HepG2 (cell line): Measurements from ENCODE around the gene AFG1L. TPM values are rescaled to one million over a fixed set of nuclear protein-coding genes. Genes with fewer than 3 reads are reported as not detected.

Source experiments
- BRD4 ChIP-seq: sonication (generic); formaldehyde crosslinking; IDR thresholded peaks from 2 replicates; pipeline ENCODE4 v1.4.0; 2020; ENCODE audit warnings: missing genetic modification reagents
- CBX1 ChIP-seq: IDR thresholded peaks from one replicate; pipeline ENCODE4 v1.6.1; 2016; ENCODE audit warnings: antibody characterized with exemption, low read depth
- CREM ChIP-seq, 2 experiments: sonication (generic) in 1 of 2; formaldehyde crosslinking in 1 of 2; IDR thresholded peaks; 2 replicates each; pipeline versions ENCODE4 v1.4.0 to v1.6.1; 2016 to 2020; ENCODE audit warnings: antibody characterized with exemption in 1 of 2, mild to moderate bottlenecking in 1 of 2, missing genetic modification reagents in 1 of 2
- EEA1 ChIP-seq: sonication (generic); formaldehyde crosslinking; IDR thresholded peaks from 2 replicates; pipeline ENCODE4 v1.5.1; 2020; ENCODE audit warnings: mild to moderate bottlenecking, missing genetic modification reagents, borderline replicate concordance
- ETV5 ChIP-seq: IDR thresholded peaks from 2 replicates; pipeline ENCODE4 v1.6.1; 2018; ENCODE audit warnings: missing biosample characterization, missing genetic modification reagents, inconsistent platforms, borderline replicate concordance
- HDAC6 ChIP-seq: fragments of 200-600 bp; sonication (generic); IDR thresholded peaks from 2 replicates; pipeline ENCODE4 v1.7.0; 2017; ENCODE audit warnings: mild to moderate bottlenecking, antibody characterized with exemption, low read length, low read depth
- KDM2A ChIP-seq: sonication (generic); formaldehyde crosslinking; IDR thresholded peaks from 2 replicates; pipeline ENCODE4 v1.4.0; 2020; ENCODE audit warnings: low read depth, missing genetic modification reagents, borderline replicate concordance
- KLF15 ChIP-seq: sonication (generic); formaldehyde crosslinking; IDR thresholded peaks from 2 replicates; pipeline ENCODE4 v1.8.1; 2023; ENCODE audit warnings: borderline replicate concordance, mild to moderate bottlenecking, inconsistent platforms, missing genetic modification reagents, mixed read lengths
- RFXANK ChIP-seq: IDR thresholded peaks from 2 replicates; pipeline ENCODE4 v1.6.1; 2016
- THAP11 ChIP-seq: IDR thresholded peaks from 2 replicates; pipeline ENCODE4 v1.6.1; 2016; ENCODE audit warnings: missing biosample characterization, missing genetic modification reagents
- ZBTB38 ChIP-seq: sonication (generic); formaldehyde crosslinking; IDR thresholded peaks from 2 replicates; pipeline ENCODE4 v1.5.1; 2020; ENCODE audit warnings: mild to moderate bottlenecking, missing genetic modification reagents
- ZBTB7B ChIP-seq: sonication (generic); formaldehyde crosslinking; IDR thresholded peaks from 2 replicates; pipeline ENCODE4 v1.4.0; 2020; ENCODE audit warnings: missing genetic modification reagents
- ZFP36L2 ChIP-seq: sonication (generic); formaldehyde crosslinking; IDR thresholded peaks from 2 replicates; pipeline ENCODE4 v1.4.0; 2020; ENCODE audit warnings: missing genetic modification reagents
- ZNF230 ChIP-seq: sonication (generic); formaldehyde crosslinking; IDR thresholded peaks from 2 replicates; pipeline ENCODE4 v1.4.0; 2020; ENCODE audit warnings: mild to moderate bottlenecking, missing genetic modification reagents
- ZNF280B ChIP-seq: sonication (generic); formaldehyde crosslinking; IDR thresholded peaks from 2 replicates; pipeline ENCODE4 v1.5.0; 2020; ENCODE audit warnings: missing genetic modification reagents, mild to moderate bottlenecking, borderline replicate concordance
- ZNF292 ChIP-seq: sonication (generic); formaldehyde crosslinking; IDR thresholded peaks from 2 replicates; pipeline ENCODE4 v1.8.1; 2022; ENCODE audit warnings: mild to moderate bottlenecking, low read depth, missing genetic modification reagents, borderline replicate concordance
- ZNF362 ChIP-seq: sonication (generic); formaldehyde crosslinking; IDR thresholded peaks from 2 replicates; pipeline ENCODE4 v1.4.0; 2020; ENCODE audit warnings: missing genetic modification reagents, mild to moderate bottlenecking, borderline replicate concordance
- ZNF616 ChIP-seq: sonication (generic); formaldehyde crosslinking; IDR thresholded peaks from 2 replicates; pipeline ENCODE4 v1.5.0; 2020; ENCODE audit warnings: low read depth, mild to moderate bottlenecking, missing genetic modification reagents
- polyA plus RNA-seq, 8 experiments: library from polyadenylated mRNA; depleted of rRNA in 3 of 8; stranded (reverse) in 7 of 8; unstranded in 1 of 8; fragments of >200 nt; fragmentation: Illumina TruSeq in 4 of 8; extraction: Trizol in 4 of 8; gene quantifications; 2 replicates each; pipeline versions ENCODE4 v1.2.1 to v1.2.3, GENCODE V29; 2011 to 2016; ENCODE audit warnings: low read depth in 4 of 8, missing spikeins in 1 of 8, mixed read lengths in 1 of 8; ENCODE audit not compliant: insufficient read depth in 1 of 8
- total RNA-seq, 5 experiments: library from RNA; depleted of rRNA; stranded (reverse); fragments of >200 nt; fragmentation: Illumina TruSeq; extraction: Trizol; gene quantifications; 2 replicates each; pipeline ENCODE4 v1.2.3, GENCODE V29; 2016; ENCODE audit warnings: low read depth in 1 of 5
- TF ChIP-seq, protein P1 (sequence below): sonication (generic); formaldehyde crosslinking; IDR thresholded peaks from 2 replicates; pipeline ENCODE4 v1.8.0; 2022; ENCODE audit warnings: missing genetic modification reagents, mild to moderate bottlenecking, borderline replicate concordance
- TF ChIP-seq, protein P2 (sequence below): sonication (generic); formaldehyde crosslinking; IDR thresholded peaks from 2 replicates; pipeline ENCODE4 v1.4.0; 2020; ENCODE audit warnings: mild to moderate bottlenecking, low read depth, missing genetic modification reagents
- TF ChIP-seq, protein P3 (sequence below): sonication (generic); formaldehyde crosslinking; IDR thresholded peaks from 2 replicates; pipeline ENCODE4 v1.8.0; 2022; ENCODE audit warnings: mild to moderate bottlenecking, missing genetic modification reagents, borderline replicate concordance

AFG1L gene
- total and polyA plus RNA-seq, 2 of the 13 experiments (the other 11 are each of a cell fraction or from before 2014, with no cell fraction given): 3.1 to 14.0 TPM

DNA sequence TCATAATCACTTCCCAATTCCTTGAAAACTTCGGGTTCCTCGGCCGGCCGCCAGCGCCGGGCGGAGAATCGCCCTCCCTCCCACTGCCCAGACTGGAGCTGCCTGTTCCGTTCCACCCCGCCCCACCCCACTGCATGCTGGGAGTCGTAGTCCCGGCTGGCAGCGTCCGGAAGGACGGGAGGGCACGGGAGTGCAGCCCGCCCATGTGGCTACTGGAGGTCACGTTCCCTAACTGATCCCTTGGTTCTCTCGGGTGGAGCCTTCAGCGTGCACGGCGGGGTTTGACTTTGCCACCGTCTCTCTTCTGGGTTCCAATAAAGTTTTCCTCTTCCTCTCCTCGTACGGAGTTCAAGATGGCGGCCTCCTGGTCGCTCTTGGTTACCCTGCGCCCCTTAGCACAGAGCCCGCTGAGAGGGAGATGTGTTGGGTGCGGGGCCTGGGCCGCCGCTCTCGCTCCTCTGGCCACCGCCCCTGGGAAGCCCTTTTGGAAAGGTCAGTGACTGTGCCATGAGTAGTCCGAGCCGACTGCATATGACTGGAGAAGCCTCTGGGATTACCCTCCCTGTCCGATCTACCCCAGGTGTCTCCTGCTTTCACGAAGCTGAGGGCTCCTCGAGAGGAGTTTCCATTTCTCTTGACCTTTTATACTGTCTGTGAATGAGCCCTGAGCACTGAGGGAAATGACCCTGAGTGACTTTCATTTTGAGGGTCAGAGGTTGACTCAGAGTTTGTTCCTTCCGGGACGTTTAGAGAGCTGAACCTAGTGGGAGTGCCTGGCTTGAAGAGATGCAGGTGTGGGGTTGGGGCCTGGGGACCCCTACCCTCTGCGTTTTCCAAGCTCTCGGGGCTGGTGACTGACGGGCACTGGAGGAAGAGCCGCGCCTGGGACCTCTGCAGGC lies at the start of gene AFG1L (continued):
- TF ChIP-seq, protein P1, sequence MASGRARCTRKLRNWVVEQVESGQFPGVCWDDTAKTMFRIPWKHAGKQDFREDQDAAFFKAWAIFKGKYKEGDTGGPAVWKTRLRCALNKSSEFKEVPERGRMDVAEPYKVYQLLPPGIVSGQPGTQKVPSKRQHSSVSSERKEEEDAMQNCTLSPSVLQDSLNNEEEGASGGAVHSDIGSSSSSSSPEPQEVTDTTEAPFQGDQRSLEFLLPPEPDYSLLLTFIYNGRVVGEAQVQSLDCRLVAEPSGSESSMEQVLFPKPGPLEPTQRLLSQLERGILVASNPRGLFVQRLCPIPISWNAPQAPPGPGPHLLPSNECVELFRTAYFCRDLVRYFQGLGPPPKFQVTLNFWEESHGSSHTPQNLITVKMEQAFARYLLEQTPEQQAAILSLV (CRISPR knock-in tag): peak; percentile 89
- TF ChIP-seq ZFP36L2 (peak; percentile 65; the same call in 1 of the 2 replicates), ZNF292 (CRISPR knock-in tag) (no peak), ETV5 (CRISPR knock-in tag) (peak; percentile 90), EEA1 (CRISPR knock-in tag) (no peak; the same call in 1 of the 2 replicates), HDAC6 (no peak; the same call in 1 of the 2 replicates), ZNF616 (CRISPR knock-in tag) (0 out of 2 replicates have a peak, but pooled peaks have one; percentile 41), ZBTB38 (CRISPR knock-in tag) (no peak), ZBTB7B (no peak; the same call in 1 of the 2 replicates), ZNF280B (CRISPR knock-in tag) (peak; percentile 61; the same call in 1 of the 2 replicates), CBX1 (no peak), RFXANK (CRISPR knock-in tag) (no peak), BRD4 (CRISPR knock-in tag) (peak; percentile 60), KDM2A (CRISPR knock-in tag) (peak; percentile 88; the same call in 1 of the 2 replicates), ZNF362 (CRISPR knock-in tag) (no peak; the same call in 1 of the 2 replicates), ZNF230 (CRISPR knock-in tag) (0 out of 2 replicates have a peak, but pooled peaks have one; percentile 66), THAP11 (CRISPR knock-in tag) (peak; percentile 98), CREM (IDR thresholded peaks at IDR 0.05) (peak; percentile 78), CREM (CRISPR knock-in tag; IDR thresholded peaks at IDR 0.05) (no peak), KLF15 (CRISPR knock-in tag) (no peak)
- TF ChIP-seq, protein P2, sequence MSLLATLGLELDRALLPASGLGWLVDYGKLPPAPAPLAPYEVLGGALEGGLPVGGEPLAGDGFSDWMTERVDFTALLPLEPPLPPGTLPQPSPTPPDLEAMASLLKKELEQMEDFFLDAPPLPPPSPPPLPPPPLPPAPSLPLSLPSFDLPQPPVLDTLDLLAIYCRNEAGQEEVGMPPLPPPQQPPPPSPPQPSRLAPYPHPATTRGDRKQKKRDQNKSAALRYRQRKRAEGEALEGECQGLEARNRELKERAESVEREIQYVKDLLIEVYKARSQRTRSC: no peak
- TF ChIP-seq, protein P3, sequence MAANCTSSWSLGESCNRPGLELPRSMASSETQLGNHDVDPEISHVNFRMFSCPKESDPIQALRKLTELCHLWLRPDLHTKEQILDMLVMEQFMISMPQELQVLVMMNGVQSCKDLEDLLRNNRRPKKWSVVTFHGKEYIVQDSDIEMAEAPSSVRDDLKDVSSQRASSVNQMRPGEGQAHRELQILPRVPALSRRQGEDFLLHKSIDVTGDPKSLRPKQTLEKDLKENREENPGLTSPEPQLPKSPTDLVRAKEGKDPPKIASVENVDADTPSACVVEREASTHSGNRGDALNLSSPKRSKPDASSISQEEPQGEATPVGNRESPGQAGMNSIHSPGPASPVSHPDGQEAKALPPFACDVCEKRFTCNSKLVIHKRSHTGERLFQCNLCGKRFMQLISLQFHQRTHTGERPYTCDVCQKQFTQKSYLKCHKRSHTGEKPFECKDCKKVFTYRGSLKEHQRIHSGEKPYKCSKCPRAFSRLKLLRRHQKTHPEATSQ (CRISPR knock-in tag): no peak
